Measurements from ENCODE around the gene OR10A3.

DNA sequence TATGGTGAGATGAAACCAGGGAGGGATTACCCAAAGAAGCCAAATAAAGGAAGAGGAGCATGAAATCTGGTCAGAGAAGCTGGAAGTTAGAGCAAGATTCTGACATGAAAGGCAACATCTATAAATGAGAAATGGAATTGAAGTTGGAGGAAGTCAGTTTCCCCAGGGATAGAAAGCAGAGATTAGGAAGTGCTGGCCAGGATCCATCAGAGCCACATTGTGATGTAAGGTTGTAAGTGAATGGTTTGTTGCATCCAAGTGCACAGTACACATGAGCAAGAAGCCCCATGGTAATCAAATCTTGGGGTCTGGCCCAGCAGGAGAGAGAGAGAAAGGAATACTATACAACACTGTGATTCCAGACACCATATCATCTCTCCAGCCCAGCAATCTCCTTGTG, 30.3 kb upstream of the OR10A3 start:
- TF ChIP-seq CTCF (IDR thresholded peaks at IDR 0.05) (no peak), POLR2A (IDR thresholded peaks at IDR 0.05) (no peak)
